Measurements from ENCODE around the gene TNNT2. TPM values are rescaled to one million over a fixed set of nuclear protein-coding genes. Genes with fewer than 3 reads are reported as not detected.
A peak's percentile ranks its signal among the peaks of the same experiment; 100 is the strongest.

TNNT2 gene
- 9,445 TPM for total RNA-seq
- long read RNA-seq, partial matches to known transcripts, result 1,390 of 1,627 reads
- long read RNA-seq, other reads (novel, unspliced or antisense), result 237 of 1,627 reads

GRCh38 chr1:201377611-201378092 lies at the start of gene TNNT2:
Gene TNNT2 (minus strand): TSS chr1:201377680. CDS start chr1:201373254, 4,426 bp downstream.
- DNase-seq (ENCODE audit: missing footprints), result no peak
- peak; percentile 66 for ATAC-seq
- intact Hi-C loops (cut with DNase I), result no loop called here

GRCh38 chr1:201426479-201427310 lies 49.2 kb upstream of the TNNT2 start:
- peak; percentile 71 for ATAC-seq
- no peak for DNase-seq (ENCODE audit: missing footprints)
- intact Hi-C loops (cut with DNase I), result no loop called here

GRCh38 chr1:201424146-201424545 lies 46.7 kb upstream of the TNNT2 start:
- intact Hi-C loops (cut with DNase I), result no loop called here
- ATAC-seq, result no peak
- DNase-seq (ENCODE audit: missing footprints), result no peak

GRCh38 chr1:201423655-201424054 lies 46.2 kb upstream of the TNNT2 start:
- DNase-seq (ENCODE audit: missing footprints) (no peak), ATAC-seq (no peak)
- intact Hi-C loops (cut with DNase I), result no loop called here

GRCh38 chr1:201422436-201423030 lies 45.1 kb upstream of the TNNT2 start:
- intact Hi-C loops (cut with DNase I), result no loop called here
- ATAC-seq (no peak), DNase-seq (ENCODE audit: missing footprints) (no peak)

GRCh38 chr1:201422026-201422425 lies 44.5 kb upstream of the TNNT2 start:
- intact Hi-C loops (cut with DNase I), result no loop called here
- DNase-seq (ENCODE audit: missing footprints) (no peak), ATAC-seq (no peak)

- ATAC-seq (no peak), DNase-seq (ENCODE audit: missing footprints) (no peak)
- intact Hi-C loops (cut with DNase I), result no loop called here
Measured at GRCh38 chr1:201421041-201421440, 43.6 kb upstream of the TNNT2 start.

- DNase-seq (ENCODE audit: missing footprints), result peak; percentile 39
- no peak for ATAC-seq
- intact Hi-C loops (cut with DNase I), result no loop called here
Measured at GRCh38 chr1:201420608-201421002, 43.1 kb upstream of the TNNT2 start.

GRCh38 chr1:201419746-201420607 lies 42.5 kb upstream of the TNNT2 start:
- intact Hi-C loops (cut with DNase I), result no loop called here
- ATAC-seq, result peak; percentile 13
- DNase-seq (ENCODE audit: missing footprints), result peak; percentile 17

- intact Hi-C loops (cut with DNase I), result no loop called here
- ATAC-seq (no peak), DNase-seq (ENCODE audit: missing footprints) (peak; percentile 44)
Measured at GRCh38 chr1:201419256-201419655, 41.8 kb upstream of the TNNT2 start.

GRCh38 chr1:201418461-201418860 lies 41.0 kb upstream of the TNNT2 start:
- DNase-seq (ENCODE audit: missing footprints) (peak; percentile 44), ATAC-seq (no peak)
- intact Hi-C loops (cut with DNase I), result no loop called here

GRCh38 chr1:201414051-201414738 lies 36.7 kb upstream of the TNNT2 start:
- intact Hi-C loops (cut with DNase I), result no loop called here
- peak; percentile 60 for DNase-seq (ENCODE audit: missing footprints)

GRCh38 chr1:201411292-201411691 lies 33.8 kb upstream of the TNNT2 start:
- intact Hi-C loops (cut with DNase I), result no loop called here
- DNase-seq (ENCODE audit: missing footprints) (no peak), ATAC-seq (no peak)

More at GRCh38 chr1:201414051-201414738, 36.7 kb upstream of the TNNT2 start:
- no peak for ATAC-seq

GRCh38 chr1:201409440-201409839 lies 32.0 kb upstream of the TNNT2 start:
- ATAC-seq (no peak), DNase-seq (ENCODE audit: missing footprints) (no peak)
- intact Hi-C loops (cut with DNase I), result loop anchor here (5.0 kb wide), 2 partner anchors 37 to 62 kb away; no protein-coding TSS in a partner anchor

- DNase-seq (ENCODE audit: missing footprints), result peak; percentile 30
- intact Hi-C loops (cut with DNase I), result loop anchor here (1.0 to 5.0 kb wide), 3 partner anchors 37 to 155 kb away; no protein-coding TSS in a partner anchor
- no peak for ATAC-seq
Measured at GRCh38 chr1:201408834-201409200, 31.3 kb upstream of the TNNT2 start.

- intact Hi-C loops (cut with DNase I), result loop anchor here (1.0 to 5.0 kb wide), 3 partner anchors 36 to 154 kb away; no protein-coding TSS in a partner anchor
- peak; percentile 83 for DNase-seq (ENCODE audit: missing footprints)
- peak; percentile 89 for ATAC-seq
Measured at GRCh38 chr1:201408176-201408833, 30.8 kb upstream of the TNNT2 start.

GRCh38 chr1:201406831-201407406 lies 29.4 kb upstream of the TNNT2 start:
- DNase-seq (ENCODE audit: missing footprints) (no peak), ATAC-seq (peak; percentile 7)
- intact Hi-C loops (cut with DNase I), result loop anchor here (5.0 kb wide), 2 partner anchors 35 to 60 kb away; no protein-coding TSS in a partner anchor

All from Right ventricle myocardium inferior (tissue), 1 donor.